Thyroid gland (tissue), 4 donors: ENCODE measurements around the gene SAYSD1.

Source experiments
- POLR2A ChIP-seq, 2 donors: fragments of 450-650 bp; IDR thresholded peaks; one replicate each; pipeline ENCODE4 v1.6.1; 2017; ENCODE audit warnings: antibody characterized with exemption in 2 of 2, mild to moderate bottlenecking in 2 of 2, moderate library complexity in 1 of 2
- TF ChIP-seq, protein P1 (sequence below), 6 experiments: fragments of 200-600 bp in 3 of 6; fragments of 450-650 bp in 3 of 6; sonication (generic) in 3 of 6; IDR thresholded peaks; one replicate each; pipeline ENCODE4 v1.5.1; 2016 to 2019; ENCODE audit warnings: antibody characterized with exemption in 6 of 6, mild to moderate bottlenecking in 2 of 6, inconsistent platforms in 1 of 6, moderate library complexity in 1 of 6

GRCh38 chr6:39088331-39088730 is 26.7 kb downstream of the SAYSD1 start:
- TF ChIP-seq, protein P1, sequence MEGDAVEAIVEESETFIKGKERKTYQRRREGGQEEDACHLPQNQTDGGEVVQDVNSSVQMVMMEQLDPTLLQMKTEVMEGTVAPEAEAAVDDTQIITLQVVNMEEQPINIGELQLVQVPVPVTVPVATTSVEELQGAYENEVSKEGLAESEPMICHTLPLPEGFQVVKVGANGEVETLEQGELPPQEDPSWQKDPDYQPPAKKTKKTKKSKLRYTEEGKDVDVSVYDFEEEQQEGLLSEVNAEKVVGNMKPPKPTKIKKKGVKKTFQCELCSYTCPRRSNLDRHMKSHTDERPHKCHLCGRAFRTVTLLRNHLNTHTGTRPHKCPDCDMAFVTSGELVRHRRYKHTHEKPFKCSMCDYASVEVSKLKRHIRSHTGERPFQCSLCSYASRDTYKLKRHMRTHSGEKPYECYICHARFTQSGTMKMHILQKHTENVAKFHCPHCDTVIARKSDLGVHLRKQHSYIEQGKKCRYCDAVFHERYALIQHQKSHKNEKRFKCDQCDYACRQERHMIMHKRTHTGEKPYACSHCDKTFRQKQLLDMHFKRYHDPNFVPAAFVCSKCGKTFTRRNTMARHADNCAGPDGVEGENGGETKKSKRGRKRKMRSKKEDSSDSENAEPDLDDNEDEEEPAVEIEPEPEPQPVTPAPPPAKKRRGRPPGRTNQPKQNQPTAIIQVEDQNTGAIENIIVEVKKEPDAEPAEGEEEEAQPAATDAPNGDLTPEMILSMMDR (IDR thresholded peaks at IDR 0.05): peak in 4 of 6 experiments; percentile 18 to 39 (median 34)
- TF ChIP-seq POLR2A (IDR thresholded peaks at IDR 0.05): no peak
